HPDE6-E6E7 (cell line): ENCODE measurements around the gene CERS3.

Source experiments
- DNase-seq: peaks from one replicate; pipeline ENCODE4 v3.0.0; 2011; ENCODE audit warnings: missing footprints; ENCODE audit errors: extremely low spot score

The CERS3 gene

GRCh38 chr15:100384108-100384410, 144.7 kb downstream of the CERS3 start:
- DNase-seq, result no peak

GRCh38 chr15:100383302-100384107, 145.2 kb downstream of the CERS3 start:
- DNase-seq, result no peak

GRCh38 chr15:100373942-100374341, 154.8 kb downstream of the CERS3 start:
- no peak for DNase-seq

- peak; percentile 7 for DNase-seq
Observed at GRCh38 chr15:100373120-100373896, 155.4 kb downstream of the CERS3 start.

- peak; percentile 7 for DNase-seq
Observed at GRCh38 chr15:100372739-100373119, 156.0 kb downstream of the CERS3 start.

GRCh38 chr15:100355342-100355741, 173.4 kb downstream of the CERS3 start:
- no peak for DNase-seq

DNA sequence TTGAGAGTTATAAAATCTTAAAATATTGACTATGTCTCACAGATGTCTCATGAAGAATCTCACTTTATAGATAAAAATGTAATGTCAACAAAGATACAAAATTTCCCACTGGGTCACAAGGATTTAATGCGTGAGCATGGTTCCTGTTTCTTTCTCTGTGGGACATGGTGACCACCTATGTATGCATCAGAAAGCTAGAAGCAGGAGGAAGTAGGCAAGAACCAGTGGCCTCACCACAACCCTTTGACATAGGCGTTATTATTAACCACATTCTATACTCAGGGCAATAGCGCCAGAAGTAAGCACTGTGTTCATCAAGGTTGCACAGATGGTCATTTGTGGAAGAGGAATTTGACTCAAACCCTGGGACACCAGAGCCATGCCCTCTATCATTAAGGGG, 175.3 kb downstream of the CERS3 start:
- DNase-seq, result no peak

DNA sequence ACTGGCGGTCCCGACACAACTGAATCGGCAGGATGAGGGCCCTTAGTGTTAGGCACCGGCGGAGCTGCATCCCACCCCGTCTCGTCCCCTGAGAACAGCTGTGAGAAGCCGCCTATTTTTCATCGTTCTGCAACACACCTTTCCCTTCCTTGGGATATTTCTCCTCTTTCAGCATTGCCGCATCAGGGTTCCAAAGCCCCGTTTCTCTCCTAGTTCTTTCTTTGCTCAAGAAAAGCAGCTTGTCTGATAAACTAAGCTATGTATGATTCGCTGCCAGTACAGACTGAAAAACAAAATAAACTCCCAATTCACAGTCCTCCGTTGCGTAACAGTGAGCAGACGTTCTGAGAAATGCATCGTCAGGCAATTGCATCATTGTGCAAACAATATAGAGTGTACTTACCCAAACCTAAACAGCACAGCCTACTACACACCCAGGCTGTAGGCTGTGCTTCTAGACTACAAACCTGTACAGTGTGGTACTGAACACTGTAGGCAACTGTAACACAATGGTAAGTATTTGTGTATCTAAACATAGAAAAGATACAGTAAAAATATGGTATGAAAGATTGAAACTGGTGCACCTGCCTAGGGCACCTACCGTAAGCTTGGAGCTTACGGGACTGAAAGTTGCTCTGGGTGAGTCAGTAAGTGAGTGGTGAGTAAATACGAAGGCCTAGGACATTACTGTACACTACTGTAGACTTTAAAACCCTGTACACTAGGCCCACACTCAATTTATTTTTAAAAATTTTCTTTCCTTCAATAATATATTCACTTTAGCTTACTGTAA, 178.1 kb downstream of the CERS3 start:
- no peak for DNase-seq
